ENCODE results near the gene LRRC4C. TPM values are rescaled to one million over a fixed set of nuclear protein-coding genes. Genes with fewer than 3 reads are reported as not detected.
A peak's percentile ranks its signal among the peaks of the same experiment; 100 is the strongest.

LRRC4C gene
- total RNA-seq, 1 experiment from 2014 or later = 0.15 TPM

DNA sequence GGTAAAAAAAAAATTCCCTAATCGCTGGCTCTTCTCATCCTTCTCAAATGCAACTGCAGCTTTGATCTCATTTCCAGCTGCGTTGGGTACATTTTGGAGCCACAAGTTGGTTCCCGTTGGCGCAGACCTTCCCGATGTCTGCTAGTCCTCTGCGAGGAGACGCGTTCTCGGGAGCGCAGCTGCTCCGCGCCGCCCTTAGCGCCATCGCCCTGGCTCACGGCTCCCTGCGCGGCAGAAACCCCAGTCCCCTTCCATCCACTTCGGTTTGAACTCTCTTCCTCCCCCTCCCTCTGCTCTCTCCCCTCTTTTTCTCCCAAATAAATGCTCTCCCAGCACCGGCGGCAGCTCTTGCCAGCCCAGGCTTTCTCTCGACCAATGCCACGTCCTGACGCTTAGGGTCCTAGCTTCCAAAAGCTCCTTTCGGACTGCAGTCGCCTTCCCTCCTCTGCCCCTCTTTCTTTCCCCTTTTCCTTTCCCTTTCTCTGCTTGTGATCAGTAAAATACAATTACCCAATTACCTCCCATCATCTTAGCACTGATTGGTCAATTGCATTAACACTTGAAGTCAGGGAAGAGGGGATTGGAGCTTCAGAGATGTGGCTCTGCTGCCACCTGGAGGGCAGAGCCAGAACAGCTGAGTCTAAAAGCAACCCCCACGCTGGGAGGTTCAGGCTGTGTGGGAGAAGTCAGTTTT, 1165.7 kb downstream of the LRRC4C start:
- CTCF ChIA-PET = interaction anchor here (0.5 to 0.7 kb wide), 3 partner anchors 12 to 200 kb away, joined by 3 to 5 read pairs (median 4); no protein-coding TSS in a partner anchor
- Histone ChIP-seq H3K4me1 (ENCODE audit: control insufficient read depth, insufficient read depth, low read length) (no peaks in the 10 kb centered on the region), H3K27ac (ENCODE audit: low read length) (no peak overlapping the region), H3K4me3 (ENCODE audit: low read depth in 2 of 2, low read length in 2 of 2) (peak overlapping the region; percentile 61 to 65), H3K9me3 (ENCODE audit: control insufficient read depth, insufficient read depth, low read depth, low read length) (no peaks in the 10 kb centered on the region), H3K27me3 (ENCODE audit: control insufficient read depth, insufficient read depth, low read length) (peaks cover 4% of the 10 kb centered on the region), H3K36me3 (ENCODE audit: control insufficient read depth, insufficient read depth, low read length) (no peaks in the 10 kb centered on the region)
- BruUV-seq (replicated peaks) = no TSS peak
- TF ChIP-seq, protein P1, sequence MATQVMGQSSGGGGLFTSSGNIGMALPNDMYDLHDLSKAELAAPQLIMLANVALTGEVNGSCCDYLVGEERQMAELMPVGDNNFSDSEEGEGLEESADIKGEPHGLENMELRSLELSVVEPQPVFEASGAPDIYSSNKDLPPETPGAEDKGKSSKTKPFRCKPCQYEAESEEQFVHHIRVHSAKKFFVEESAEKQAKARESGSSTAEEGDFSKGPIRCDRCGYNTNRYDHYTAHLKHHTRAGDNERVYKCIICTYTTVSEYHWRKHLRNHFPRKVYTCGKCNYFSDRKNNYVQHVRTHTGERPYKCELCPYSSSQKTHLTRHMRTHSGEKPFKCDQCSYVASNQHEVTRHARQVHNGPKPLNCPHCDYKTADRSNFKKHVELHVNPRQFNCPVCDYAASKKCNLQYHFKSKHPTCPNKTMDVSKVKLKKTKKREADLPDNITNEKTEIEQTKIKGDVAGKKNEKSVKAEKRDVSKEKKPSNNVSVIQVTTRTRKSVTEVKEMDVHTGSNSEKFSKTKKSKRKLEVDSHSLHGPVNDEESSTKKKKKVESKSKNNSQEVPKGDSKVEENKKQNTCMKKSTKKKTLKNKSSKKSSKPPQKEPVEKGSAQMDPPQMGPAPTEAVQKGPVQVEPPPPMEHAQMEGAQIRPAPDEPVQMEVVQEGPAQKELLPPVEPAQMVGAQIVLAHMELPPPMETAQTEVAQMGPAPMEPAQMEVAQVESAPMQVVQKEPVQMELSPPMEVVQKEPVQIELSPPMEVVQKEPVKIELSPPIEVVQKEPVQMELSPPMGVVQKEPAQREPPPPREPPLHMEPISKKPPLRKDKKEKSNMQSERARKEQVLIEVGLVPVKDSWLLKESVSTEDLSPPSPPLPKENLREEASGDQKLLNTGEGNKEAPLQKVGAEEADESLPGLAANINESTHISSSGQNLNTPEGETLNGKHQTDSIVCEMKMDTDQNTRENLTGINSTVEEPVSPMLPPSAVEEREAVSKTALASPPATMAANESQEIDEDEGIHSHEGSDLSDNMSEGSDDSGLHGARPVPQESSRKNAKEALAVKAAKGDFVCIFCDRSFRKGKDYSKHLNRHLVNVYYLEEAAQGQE (IDR thresholded peaks at IDR 0.05; ENCODE audit: insufficient read depth in 1 of 2, low read depth in 2 of 2, low read length in 1 of 2) = no peak
- TF ChIP-seq, protein P2, sequence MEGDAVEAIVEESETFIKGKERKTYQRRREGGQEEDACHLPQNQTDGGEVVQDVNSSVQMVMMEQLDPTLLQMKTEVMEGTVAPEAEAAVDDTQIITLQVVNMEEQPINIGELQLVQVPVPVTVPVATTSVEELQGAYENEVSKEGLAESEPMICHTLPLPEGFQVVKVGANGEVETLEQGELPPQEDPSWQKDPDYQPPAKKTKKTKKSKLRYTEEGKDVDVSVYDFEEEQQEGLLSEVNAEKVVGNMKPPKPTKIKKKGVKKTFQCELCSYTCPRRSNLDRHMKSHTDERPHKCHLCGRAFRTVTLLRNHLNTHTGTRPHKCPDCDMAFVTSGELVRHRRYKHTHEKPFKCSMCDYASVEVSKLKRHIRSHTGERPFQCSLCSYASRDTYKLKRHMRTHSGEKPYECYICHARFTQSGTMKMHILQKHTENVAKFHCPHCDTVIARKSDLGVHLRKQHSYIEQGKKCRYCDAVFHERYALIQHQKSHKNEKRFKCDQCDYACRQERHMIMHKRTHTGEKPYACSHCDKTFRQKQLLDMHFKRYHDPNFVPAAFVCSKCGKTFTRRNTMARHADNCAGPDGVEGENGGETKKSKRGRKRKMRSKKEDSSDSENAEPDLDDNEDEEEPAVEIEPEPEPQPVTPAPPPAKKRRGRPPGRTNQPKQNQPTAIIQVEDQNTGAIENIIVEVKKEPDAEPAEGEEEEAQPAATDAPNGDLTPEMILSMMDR (IDR thresholded peaks at IDR 0.05) = peak; percentile 93
- intact Hi-C loops (cut with micrococcal nuclease; ENCODE audit: unreplicated experiment) = loop anchor here (2.0 kb wide), 1 partner anchor 163 kb away; no protein-coding TSS in a partner anchor
- DNase-seq (ENCODE audit: low read depth, low spot score) (peak; percentile 55), ATAC-seq (peak; percentile 98)
- POLR2A ChIA-PET = interaction anchor here (0.5 kb wide), 1 partner anchor 73 kb away, joined by 3 read pairs; no protein-coding TSS in a partner anchor
- in situ Hi-C loops (cut with HindIII; ENCODE audit: low pct_unique_long_range_greater_than_20kb, low sequenced_read_pairs) = no loop called here

DNA sequence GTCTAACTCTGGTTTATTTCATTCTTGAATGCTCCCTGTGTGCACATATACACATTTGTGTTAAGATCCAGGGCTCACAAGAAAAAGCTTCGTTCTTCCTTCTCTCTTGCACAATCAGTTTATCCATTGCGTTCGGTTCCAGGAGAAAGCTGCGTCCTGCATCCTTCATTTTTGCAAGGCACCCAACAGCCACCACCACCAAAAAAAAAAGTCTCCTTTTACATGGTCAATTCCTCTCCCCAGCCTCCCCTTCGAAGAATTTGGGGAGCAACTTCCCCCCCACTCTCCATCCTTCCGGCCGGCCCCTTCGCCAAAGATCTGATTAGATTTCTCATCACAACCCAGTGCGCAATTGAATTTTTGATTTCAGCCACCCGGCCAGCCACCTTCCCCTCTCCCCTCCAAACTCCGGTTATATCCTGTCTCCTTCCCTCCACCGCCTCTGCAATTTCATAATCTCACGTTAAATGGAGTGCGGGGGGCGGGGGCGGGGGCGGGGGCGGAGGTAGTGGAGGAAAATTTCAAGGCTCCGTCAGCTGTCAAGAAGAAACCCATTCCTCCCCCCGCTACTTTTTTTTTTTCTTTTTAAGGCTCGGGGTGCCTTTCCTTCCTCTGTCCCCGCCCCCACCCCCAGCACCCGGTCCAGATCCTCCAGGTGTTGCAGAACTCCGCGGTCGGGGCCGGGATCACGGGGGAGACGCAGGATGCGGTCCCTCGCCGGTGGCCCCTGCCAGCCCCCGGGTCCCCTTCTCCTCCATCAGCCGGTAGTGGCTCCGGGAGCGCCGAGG, 1166.5 kb downstream of the LRRC4C start:
- ChIA-PET CTCF (interaction anchor here (0.7 kb wide), 1 partner anchor 1211 kb away, joined by 3 read pairs; no protein-coding TSS in a partner anchor), POLR2A (no interaction called here)
- peaks cover 4% of the 10 kb centered on the region for H3K27me3 ChIP-seq (ENCODE audit: control insufficient read depth, insufficient read depth, low read length)
- intact Hi-C loops (cut with micrococcal nuclease; ENCODE audit: unreplicated experiment) = no loop called here
- no peak for DNase-seq (ENCODE audit: low read depth, low spot score)
- no peak for TF ChIP-seq POLR2AphosphoS5 (IDR thresholded peaks at IDR 0.05; ENCODE audit: low read depth, low read length)
- TF ChIP-seq, protein P2 (IDR thresholded peaks at IDR 0.05) = no peak
- TF ChIP-seq TCF7L2 (IDR thresholded peaks at IDR 0.05; ENCODE audit: low read depth, low read length) = no peak
- TF ChIP-seq, protein P1 (IDR thresholded peaks at IDR 0.05; ENCODE audit: insufficient read depth in 1 of 2, low read depth in 2 of 2, low read length in 1 of 2) = no peak
- no peak for TF ChIP-seq SIN3A (IDR thresholded peaks at IDR 0.05; ENCODE audit: borderline replicate concordance, insufficient read depth, low read depth, low read length)
- no peaks in the 10 kb centered on the region for H3K4me1 ChIP-seq (ENCODE audit: control insufficient read depth, insufficient read depth, low read length)
- no TSS peak for BruUV-seq (replicated peaks)
- no peak overlapping the region for H3K27ac ChIP-seq (ENCODE audit: low read length)
- in situ Hi-C loops (cut with HindIII; ENCODE audit: low pct_unique_long_range_greater_than_20kb, low sequenced_read_pairs) = no loop called here
- peak overlapping the region; percentile 61 to 65 for H3K4me3 ChIP-seq (ENCODE audit: low read depth in 2 of 2, low read length in 2 of 2)
- no peak for ATAC-seq
- H3K9me3 ChIP-seq (ENCODE audit: control insufficient read depth, insufficient read depth, low read depth, low read length) = no peaks in the 10 kb centered on the region
- H3K36me3 ChIP-seq (ENCODE audit: control insufficient read depth, insufficient read depth, low read length) = no peaks in the 10 kb centered on the region

All from Panc1 (cell line).